HG03439 (cell line): ENCODE measurements around the gene PEX14.
A peak's percentile ranks its signal among the peaks of the same experiment; 100 is the strongest.
"Not testable (repeated sequence)": the region's sequence is repeated elsewhere in the genome, so short reads cannot be mapped to it uniquely, and the experiment has no call there.

Source experiments
- ATAC-seq: cut with Tn5 transposase; IDR thresholded peaks from one replicate; pipeline ENCODE4 v1.9.1; 2021; ENCODE audit warnings: mild to moderate bottlenecking, moderate library complexity; ENCODE audit not compliant: unreplicated experiment

Gene PEX14

GRCh38 chr1:10450156-10450814 lies 24.5 kb upstream of the PEX14 start:
- ATAC-seq = no peak

GRCh38 chr1:10450836-10451235 lies 23.9 kb upstream of the PEX14 start:
- no peak for ATAC-seq

- ATAC-seq = no peak
Measured at GRCh38 chr1:10451287-10451686, 23.5 kb upstream of the PEX14 start.

- no peak for ATAC-seq
Measured at GRCh38 chr1:10456048-10456447, 18.7 kb upstream of the PEX14 start.

GRCh38 chr1:10456661-10457060 lies 18.1 kb upstream of the PEX14 start:
- no peak for ATAC-seq

- ATAC-seq = not testable (repeated sequence)
Measured at GRCh38 chr1:10457462-10457861, 17.3 kb upstream of the PEX14 start.

GRCh38 chr1:10457875-10458274 lies 16.9 kb upstream of the PEX14 start:
- ATAC-seq = no peak

- no peak for ATAC-seq
Measured at GRCh38 chr1:10459184-10459583, 15.6 kb upstream of the PEX14 start.

- no peak for ATAC-seq
Measured at GRCh38 chr1:10467078-10467477, 7.7 kb upstream of the PEX14 start.

- ATAC-seq = no peak
Measured at GRCh38 chr1:10470043-10470442, 4.7 kb upstream of the PEX14 start.

GRCh38 chr1:10471411-10472219 lies 3.1 kb upstream of the PEX14 start:
- ATAC-seq = no peak

GRCh38 chr1:10472220-10473144 lies 2.3 kb upstream of the PEX14 start, which contains the start of gene DFFA:
Gene DFFA (minus strand): TSS chr1:10472529. CDS start chr1:10472458, 71 bp downstream.
- ATAC-seq = peak; percentile 73

GRCh38 chr1:10473145-10473765 lies 1.5 kb upstream of the PEX14 start:
- no peak for ATAC-seq

GRCh38 chr1:10474309-10474612 lies 489 bp upstream of the PEX14 start:
- ATAC-seq = not testable (repeated sequence)

- no peak for ATAC-seq
Measured at GRCh38 chr1:10475510-10475909, 760 bp downstream of the PEX14 start.

GRCh38 chr1:10479296-10479695 lies 4.5 kb downstream of the PEX14 start:
- ATAC-seq = no peak

GRCh38 chr1:10480614-10481013 lies 5.9 kb downstream of the PEX14 start:
- no peak for ATAC-seq

GRCh38 chr1:10484521-10484920 lies 9.8 kb downstream of the PEX14 start:
- no peak for ATAC-seq

- ATAC-seq = no peak
Measured at GRCh38 chr1:10489291-10490055, 14.7 kb downstream of the PEX14 start.

- ATAC-seq = no peak
Measured at GRCh38 chr1:10490286-10490970, 15.7 kb downstream of the PEX14 start.
